Endodermal cell (in vitro differentiated cells): ENCODE measurements around the gene TMED1. TPM values are rescaled to one million over a fixed set of nuclear protein-coding genes. Genes with fewer than 3 reads are reported as not detected.

ENCODE experiments used
- DNase-seq: peaks from one replicate; pipeline ENCODE4 v3.0.0-alpha.2; 2017
- H3K27ac ChIP-seq: 2 replicates; pipeline ENCODE4 v1.5.1; 2013; ENCODE audit warnings: mild to moderate bottlenecking, low read depth, low read length, moderate library complexity
- H3K27me3 ChIP-seq: 2 replicates; pipeline ENCODE4 v1.6.1; 2013; ENCODE audit warnings: mild to moderate bottlenecking, low read length, moderate library complexity; ENCODE audit not compliant: insufficient read depth, control insufficient read depth, poor library complexity, severe bottlenecking
- H3K36me3 ChIP-seq: 2 replicates; pipeline ENCODE4 v1.7.0; 2013; ENCODE audit warnings: mild to moderate bottlenecking, low read length, moderate library complexity; ENCODE audit not compliant: control insufficient read depth, insufficient read depth
- H3K4me1 ChIP-seq: one replicate; pipeline ENCODE4 v1.7.0; 2013; ENCODE audit warnings: low read length; ENCODE audit not compliant: control insufficient read depth, insufficient read depth
- H3K4me3 ChIP-seq: 2 replicates; pipeline ENCODE4 v1.5.1; 2013; ENCODE audit warnings: mild to moderate bottlenecking, low read length, moderate library complexity
- H3K9ac ChIP-seq: 2 replicates; pipeline ENCODE4 v1.6.1; 2013; ENCODE audit warnings: mild to moderate bottlenecking, low read length, moderate library complexity; ENCODE audit not compliant: poor library complexity, severe bottlenecking; ENCODE audit errors: extremely low read depth
- H3K9me3 ChIP-seq: 2 replicates; pipeline ENCODE4 v1.6.1; 2013; ENCODE audit warnings: mild to moderate bottlenecking, low read length, moderate library complexity; ENCODE audit not compliant: control insufficient read depth
- H3K27ac Mint-ChIP-seq: 2 replicates; pipeline ENCODE4 v1.8.0; 2020; ENCODE audit warnings: mixed read lengths
- H3K27me3 Mint-ChIP-seq: 2 replicates; pipeline ENCODE4 v1.8.0; 2021; ENCODE audit warnings: mild to moderate bottlenecking, mixed read lengths; ENCODE audit not compliant: insufficient read depth
- H3K36me3 Mint-ChIP-seq: 2 replicates; pipeline ENCODE4 v1.8.0; 2020; ENCODE audit warnings: low read depth, mixed read lengths
- H3K4me1 Mint-ChIP-seq: 2 replicates; pipeline ENCODE4 v1.8.0; 2020; ENCODE audit warnings: mixed read lengths
- H3K4me3 Mint-ChIP-seq: 2 replicates; pipeline ENCODE4 v1.8.0; 2020; ENCODE audit warnings: mild to moderate bottlenecking, moderate library complexity, mixed read lengths
- H3K9me3 Mint-ChIP-seq: 2 replicates; pipeline ENCODE4 v1.8.0; 2020; ENCODE audit warnings: mild to moderate bottlenecking, mixed read lengths
- CTCF ChIP-seq: fragments of 200-600 bp; sonication (generic); conservative IDR thresholded peaks from 2 replicates; pipeline ENCODE4 v1.5.0; 2021; ENCODE audit warnings: antibody characterized with exemption, mild to moderate bottlenecking
- WGBS, 2 experiments: methylation state at CpG; one replicate each; pipeline versions ENCODE4 v1.1.5 to v1.1.7; 2013; ENCODE audit warnings: missing lambda C conversion rate in 2 of 2, mixed read lengths in 1 of 2; ENCODE audit not compliant: insufficient coverage in 1 of 2, insufficient read length in 1 of 2; 5-methylcytosine and 5-hydroxymethylcytosine counted together
- total RNA-seq, 2 donors: library from RNA; stranded (reverse); fragmentation: NEBNext Ultra II Directional in 1 of 2; extraction: Animal tissue kit (Norgen Biotek cat#: 25700) in 1 of 2; gene quantifications; 2 replicates in 1 of 2; 3 replicates in 1 of 2; pipeline ENCODE4 v1.2.1, GENCODE V29; 2021

The TMED1 gene
- total RNA-seq, 2 donors from 2014 or later, result 19.7 to 34.5 TPM

- Histone ChIP-seq H3K9me3 (no peaks in the 10 kb centered on the region), H3K27ac (no peak overlapping the region)
- no peak overlapping the region for H3K27ac Mint-ChIP-seq
Measured at GRCh38 chr19:10809651-10810285, 26.2 kb downstream of the TMED1 start.

GRCh38 chr19:10808937-10809649 is 26.9 kb downstream of the TMED1 start:
- DNase-seq, result no peak
- H3K4me1 ChIP-seq, result no peaks in the 10 kb centered on the region
- H3K36me3 ChIP-seq, result peaks cover 53% of the 10 kb centered on the region
- no peaks in the 10 kb centered on the region for H3K4me1 Mint-ChIP-seq
- 93 to 95% methylated on average over 10 of the region's 10 CpGs for WGBS, 2 experiments
- no peak overlapping the region for H3K9ac ChIP-seq
- H3K4me3 ChIP-seq, result no peak overlapping the region
- H3K9me3 ChIP-seq, result no peaks in the 10 kb centered on the region
- H3K27ac Mint-ChIP-seq, result no peak overlapping the region
- H3K4me3 Mint-ChIP-seq, result no peak overlapping the region
- H3K9me3 Mint-ChIP-seq, result no peaks in the 10 kb centered on the region
- peaks cover 37% of the 10 kb centered on the region for H3K36me3 Mint-ChIP-seq
- no peaks in the 10 kb centered on the region for H3K27me3 Mint-ChIP-seq
- H3K27me3 ChIP-seq, result no peaks in the 10 kb centered on the region
- no peak overlapping the region for H3K27ac ChIP-seq
- no peak for TF ChIP-seq CTCF

More at GRCh38 chr19:10809651-10810285, 26.2 kb downstream of the TMED1 start:
- no peak for TF ChIP-seq CTCF
- no peaks in the 10 kb centered on the region for H3K27me3 ChIP-seq
- 93 to 98% methylated on average over 15 of the region's 15 CpGs for WGBS, 2 experiments
- H3K4me1 Mint-ChIP-seq, result no peaks in the 10 kb centered on the region
- H3K9ac ChIP-seq, result no peak overlapping the region
- peaks cover 38% of the 10 kb centered on the region for H3K36me3 Mint-ChIP-seq
- no peak overlapping the region for H3K4me3 Mint-ChIP-seq
- H3K4me3 ChIP-seq, result no peak overlapping the region
- H3K27me3 Mint-ChIP-seq, result no peaks in the 10 kb centered on the region
- peaks cover 54% of the 10 kb centered on the region for H3K36me3 ChIP-seq
- H3K4me1 ChIP-seq, result no peaks in the 10 kb centered on the region
- no peak for DNase-seq
- no peaks in the 10 kb centered on the region for H3K9me3 Mint-ChIP-seq

- H3K36me3 ChIP-seq, result peaks cover 53% of the 10 kb centered on the region
- H3K4me3 Mint-ChIP-seq, result no peak overlapping the region
- H3K27ac Mint-ChIP-seq, result no peak overlapping the region
- no peaks in the 10 kb centered on the region for H3K9me3 ChIP-seq
- H3K4me1 ChIP-seq, result no peaks in the 10 kb centered on the region
- TF ChIP-seq CTCF, result no peak
- no peak overlapping the region for H3K27ac ChIP-seq
- 90 to 95% methylated on average over 7 to 11 of the region's 11 CpGs for WGBS, 2 experiments
- H3K27me3 Mint-ChIP-seq, result no peaks in the 10 kb centered on the region
- no peaks in the 10 kb centered on the region for H3K9me3 Mint-ChIP-seq
- no peak overlapping the region for H3K4me3 ChIP-seq
- H3K9ac ChIP-seq, result no peak overlapping the region
- H3K36me3 Mint-ChIP-seq, result peaks cover 54% of the 10 kb centered on the region
- DNase-seq, result no peak
- H3K27me3 ChIP-seq, result no peaks in the 10 kb centered on the region
- H3K4me1 Mint-ChIP-seq, result peaks cover 5% of the 10 kb centered on the region
Measured at GRCh38 chr19:10805758-10806247, 30.2 kb downstream of the TMED1 start.
